GM12891 (cell line): ENCODE data around the gene EOGT.

Experiments
- DNase-seq: peaks from one replicate; pipeline ENCODE4 v3.0.0; 2011; ENCODE audit warnings: low spot score; ENCODE audit not compliant: insufficient read length
- FAIRE-seq: peaks from 2 replicates; lab custom pipeline; 2011; peaks lifted over from hg19 to GRCh38; lab: Jason Lieb, UNC
- PAX5 ChIP-seq: IDR thresholded peaks from 2 replicates; pipeline ENCODE4 v1.6.1; 2011; ENCODE audit warnings: low read length, moderate library complexity, mild to moderate bottlenecking; ENCODE audit not compliant: insufficient read depth, severe bottlenecking
- POLR2A ChIP-seq: IDR thresholded peaks from 2 replicates; pipeline ENCODE4 v1.6.1; 2011; ENCODE audit warnings: low read depth, low read length, control low read depth
- POLR2AphosphoS5 ChIP-seq: IDR thresholded peaks from 2 replicates; pipeline ENCODE4 v1.6.1; 2011; ENCODE audit warnings: low read depth, low read length, control low read depth
- POU2F2 ChIP-seq: IDR thresholded peaks from 2 replicates; pipeline ENCODE4 v1.6.1; 2011; ENCODE audit warnings: low read depth, mild to moderate bottlenecking, control low read depth, low read length, moderate library complexity
- SPI1 ChIP-seq: IDR thresholded peaks from 2 replicates; pipeline ENCODE4 v1.6.1; 2011; ENCODE audit warnings: low read depth, low read length, control low read depth
- TAF1 ChIP-seq: IDR thresholded peaks from 2 replicates; pipeline ENCODE4 v1.6.1; 2011; ENCODE audit warnings: low read depth, low read length, control low read depth

EOGT gene

DNA sequence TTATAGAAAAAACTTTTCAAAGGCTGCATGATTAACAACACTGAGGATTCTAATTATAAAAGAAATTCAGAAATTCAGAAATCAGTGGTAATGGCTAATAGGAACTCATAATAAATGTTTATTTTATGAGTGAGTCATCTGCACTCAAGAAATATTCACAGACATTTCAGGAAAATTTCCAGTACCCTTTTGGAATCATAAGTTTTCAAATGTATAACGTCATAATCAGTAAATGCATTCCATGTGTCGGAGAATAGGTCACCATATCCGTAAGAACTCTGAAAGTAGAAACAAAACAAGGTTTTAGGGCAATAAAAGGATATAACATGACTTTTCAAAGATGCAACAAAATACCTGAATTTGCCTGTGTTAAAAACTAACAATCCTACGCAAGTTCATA is 24.7 kb downstream of the EOGT start:
- FAIRE-seq (no peak), DNase-seq (no peak)
- no peak for TF ChIP-seq POLR2A
- no peak for TF ChIP-seq SPI1
- TF ChIP-seq POU2F2, result no peak
- no peak for TF ChIP-seq TAF1
- no peak for TF ChIP-seq POLR2AphosphoS5
- no peak for TF ChIP-seq PAX5

- FAIRE-seq (no peak), DNase-seq (no peak)
- TF ChIP-seq POLR2AphosphoS5, result no peak
- TF ChIP-seq TAF1, result no peak
- TF ChIP-seq PAX5, result no peak
- TF ChIP-seq POU2F2, result no peak
- no peak for TF ChIP-seq SPI1
- no peak for TF ChIP-seq POLR2A
These were observed 26.2 kb downstream of the EOGT start for GRCh38 chr3:68987322-68987721.

GRCh38 chr3:68986496-68987208 is 26.8 kb downstream of the EOGT start:
- no peak for TF ChIP-seq TAF1
- no peak for TF ChIP-seq SPI1
- TF ChIP-seq PAX5, result no peak
- TF ChIP-seq POLR2AphosphoS5, result no peak
- DNase-seq (no peak), FAIRE-seq (peak; percentile 5)

DNA sequence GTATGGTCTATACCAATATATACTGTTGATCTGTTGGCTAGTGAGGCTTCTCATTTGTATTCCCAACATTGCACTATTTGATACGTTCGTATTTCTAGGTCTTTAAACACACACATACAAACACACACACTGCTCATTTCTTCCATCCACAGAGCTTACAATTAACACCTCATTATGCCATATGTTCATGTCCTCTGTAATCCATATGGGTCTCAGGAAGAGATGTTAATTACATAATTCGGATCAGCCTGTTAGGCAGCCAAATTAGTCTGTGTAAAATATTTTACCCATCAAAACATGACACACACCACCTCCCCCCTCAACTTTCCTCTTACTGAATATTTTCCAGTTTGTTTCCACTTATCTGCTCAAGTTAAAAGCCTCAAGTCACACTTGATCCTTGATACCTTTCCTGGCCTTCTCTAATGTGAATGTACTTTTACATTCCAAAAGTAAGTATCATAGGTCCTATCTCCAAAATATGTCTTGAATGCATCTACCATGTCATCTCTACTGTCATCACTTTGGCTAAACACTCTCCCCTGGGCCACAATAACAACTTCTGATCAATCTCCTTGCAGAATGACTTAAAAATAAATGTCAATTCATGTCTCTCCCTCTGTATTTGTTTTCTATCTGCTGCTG is 28.2 kb downstream of the EOGT start:
- FAIRE-seq (no peak), DNase-seq (no peak)
- TF ChIP-seq POLR2AphosphoS5 (no peak), POU2F2 (no peak), POLR2A (no peak), PAX5 (no peak)

DNA sequence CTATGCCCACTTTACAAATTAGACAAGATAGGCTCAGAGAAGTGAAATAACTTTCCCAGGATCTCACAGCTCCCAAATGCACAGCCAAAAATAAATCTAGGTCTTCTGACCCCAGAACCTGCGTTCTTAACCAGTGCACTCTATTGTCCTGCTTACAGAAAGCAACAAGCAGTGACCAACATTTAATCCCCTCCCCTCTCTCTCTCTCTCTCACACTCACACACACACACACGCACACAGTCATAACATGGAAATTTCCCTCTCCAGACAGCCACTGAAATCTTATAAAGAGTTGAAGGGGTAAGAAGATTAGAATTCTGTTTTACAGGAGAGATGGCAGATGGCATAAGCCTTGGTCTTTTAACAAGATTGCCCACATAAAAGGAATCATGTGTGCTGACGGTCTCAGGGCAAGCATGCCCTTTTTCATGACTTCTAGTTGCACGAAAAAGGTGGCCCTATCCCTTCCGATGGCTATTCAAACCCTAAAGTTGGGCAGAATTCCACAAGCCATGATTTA is 29.4 kb downstream of the EOGT start:
- no peak for DNase-seq
- FAIRE-seq, result no peak
- TF ChIP-seq PAX5 (no peak), POU2F2 (no peak), SPI1 (no peak), TAF1 (no peak), POLR2AphosphoS5 (no peak), POLR2A (no peak)

GRCh38 chr3:68977486-68978167 is 35.9 kb downstream of the EOGT start:
- no peak for TF ChIP-seq SPI1
- TF ChIP-seq POU2F2, result no peak
- TF ChIP-seq TAF1, result no peak
- no peak for TF ChIP-seq POLR2A
- no peak for TF ChIP-seq PAX5
- TF ChIP-seq POLR2AphosphoS5, result no peak
- no peak for FAIRE-seq
- DNase-seq, result no peak

DNA sequence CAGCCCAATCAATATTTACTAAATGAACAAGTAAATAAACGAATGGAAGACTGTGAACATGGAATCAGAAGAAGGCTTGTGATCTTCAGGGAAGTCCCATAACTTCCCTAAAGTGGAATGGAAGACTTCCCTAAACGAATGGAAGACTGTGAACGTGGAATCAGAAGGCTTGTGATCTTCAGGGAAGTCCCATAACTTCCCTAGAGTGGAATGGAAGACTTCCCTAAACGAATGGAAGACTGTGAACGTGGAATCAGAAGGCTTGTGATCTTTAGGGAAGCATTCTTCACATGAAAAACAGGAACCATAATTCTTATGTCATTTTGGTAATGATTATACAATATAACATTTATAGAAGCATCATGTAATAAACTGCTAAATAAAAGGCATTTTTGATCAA is 38.8 kb downstream of the EOGT start:
- DNase-seq (no peak), FAIRE-seq (no peak)

GRCh38 chr3:68973639-68974038 is 39.8 kb downstream of the EOGT start:
- FAIRE-seq (no peak), DNase-seq (no peak)
- TF ChIP-seq POLR2A (no peak), POLR2AphosphoS5 (no peak), SPI1 (no peak), TAF1 (no peak), POU2F2 (no peak), PAX5 (no peak)

More for the DNA sequence above, 38.8 kb downstream of the EOGT start:
- TF ChIP-seq PAX5 (no peak), SPI1 (no peak), POU2F2 (no peak), TAF1 (no peak), POLR2AphosphoS5 (no peak)

- TF ChIP-seq POLR2A, result no peak
- TF ChIP-seq SPI1, result no peak
- TF ChIP-seq PAX5, result no peak
- no peak for TF ChIP-seq POU2F2
- TF ChIP-seq TAF1, result no peak
These were observed 41.0 kb downstream of the EOGT start for GRCh38 chr3:68972358-68972979.

GRCh38 chr3:68964694-68965093 is 48.8 kb downstream of the EOGT start:
- TF ChIP-seq POU2F2, result no peak
- FAIRE-seq (no peak), DNase-seq (no peak)

More at GRCh38 chr3:68972358-68972979, 41.0 kb downstream of the EOGT start:
- FAIRE-seq (peak; percentile 85), DNase-seq (peak; percentile 13)
